Esophagus squamous epithelium (tissue), 4 donors: ENCODE results near the gene CTNNBIP1.

Source experiments
- POLR2A ChIP-seq, 4 donors: fragments of 450-650 bp; IDR thresholded peaks; one replicate each; pipeline ENCODE4 v1.6.1; 2017; ENCODE audit warnings: antibody characterized with exemption in 4 of 4, mild to moderate bottlenecking in 4 of 4, moderate library complexity in 3 of 4
- TF ChIP-seq, protein P1 (sequence below), 6 experiments: fragments of 450-650 bp in 4 of 6; fragments of 200-600 bp in 2 of 6; sonication (generic) in 2 of 6; IDR thresholded peaks; one replicate each; pipeline ENCODE4 v1.5.1; 2016 to 2019; ENCODE audit warnings: antibody characterized with exemption in 6 of 6, mild to moderate bottlenecking in 4 of 6, moderate library complexity in 4 of 6

DNA sequence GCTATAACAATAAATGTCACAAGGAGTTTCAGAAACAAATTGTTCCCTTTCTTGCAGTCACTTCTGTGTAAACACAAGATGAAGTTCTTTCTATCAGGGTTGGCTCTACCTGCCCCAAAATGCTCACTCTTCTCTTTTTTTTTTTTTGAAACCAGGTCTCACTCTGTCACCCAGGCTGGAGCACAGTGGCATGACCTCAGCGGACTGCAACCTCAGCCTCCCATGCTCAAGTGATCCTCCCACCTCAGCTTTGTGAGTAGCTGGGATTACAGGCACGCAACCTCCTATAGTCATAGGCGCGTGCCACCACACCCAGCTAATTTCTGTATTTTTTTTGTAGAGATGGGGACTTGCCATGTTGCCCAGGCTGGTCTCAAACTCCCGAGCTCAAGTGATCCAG, 10.5 kb upstream of the CTNNBIP1 start:
- TF ChIP-seq, protein P1, sequence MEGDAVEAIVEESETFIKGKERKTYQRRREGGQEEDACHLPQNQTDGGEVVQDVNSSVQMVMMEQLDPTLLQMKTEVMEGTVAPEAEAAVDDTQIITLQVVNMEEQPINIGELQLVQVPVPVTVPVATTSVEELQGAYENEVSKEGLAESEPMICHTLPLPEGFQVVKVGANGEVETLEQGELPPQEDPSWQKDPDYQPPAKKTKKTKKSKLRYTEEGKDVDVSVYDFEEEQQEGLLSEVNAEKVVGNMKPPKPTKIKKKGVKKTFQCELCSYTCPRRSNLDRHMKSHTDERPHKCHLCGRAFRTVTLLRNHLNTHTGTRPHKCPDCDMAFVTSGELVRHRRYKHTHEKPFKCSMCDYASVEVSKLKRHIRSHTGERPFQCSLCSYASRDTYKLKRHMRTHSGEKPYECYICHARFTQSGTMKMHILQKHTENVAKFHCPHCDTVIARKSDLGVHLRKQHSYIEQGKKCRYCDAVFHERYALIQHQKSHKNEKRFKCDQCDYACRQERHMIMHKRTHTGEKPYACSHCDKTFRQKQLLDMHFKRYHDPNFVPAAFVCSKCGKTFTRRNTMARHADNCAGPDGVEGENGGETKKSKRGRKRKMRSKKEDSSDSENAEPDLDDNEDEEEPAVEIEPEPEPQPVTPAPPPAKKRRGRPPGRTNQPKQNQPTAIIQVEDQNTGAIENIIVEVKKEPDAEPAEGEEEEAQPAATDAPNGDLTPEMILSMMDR (IDR thresholded peaks at IDR 0.05): no peak
- no peak for TF ChIP-seq POLR2A (IDR thresholded peaks at IDR 0.05)
